K562 (cell line): Measurements from ENCODE around the gene TTLL11. TPM values are rescaled to one million over a fixed set of nuclear protein-coding genes. Genes with fewer than 3 reads are reported as not detected.

Experiments used
- ATAC-seq: fragments of 200-7000 bp; cut with Tn5 transposase; 3 replicates; pipeline ENCODE4 v1.9.1; 2020; ENCODE audit warnings: moderate library complexity
- BruUV-seq: library from RNA; stranded (reverse); fragments of 400-500 nt; replicated peaks from 2 replicates; lab custom pipeline; 2021; lab: Mats Ljungman, UMichigan
- CTCF ChIA-PET: fragments of 300-600 bp; formaldehyde crosslinking; extraction: SDS; loops from one replicate; lab custom pipeline; 2021; ENCODE audit warnings: low intra/inter-chr PET ratio; lab: Yijun Ruan, JAX
- POLR2A ChIA-PET: fragments of 300-600, 350-650 bp; sonication (Branson Sonifier 250); formaldehyde crosslinking; extraction: SDS; loops from one replicate; lab custom pipeline; 2021; ENCODE audit warnings: antibody characterized with exemption, inconsistent platforms; lab: Yijun Ruan, JAX
- DNase-seq, 4 experiments: peaks; one replicate each; pipeline versions ENCODE4 v3.0.0 to v3.0.0-alpha.2; 2011 to 2018; ENCODE audit warnings: low spot score in 3 of 4, mixed read lengths in 3 of 4; ENCODE audit errors: extremely low read depth in 1 of 4
- FAIRE-seq: peaks from 2 replicates; lab custom pipeline; 2011; peaks lifted over from hg19 to GRCh38; lab: Jason Lieb, UNC
- H2AFZ ChIP-seq: 2 replicates; pipeline ENCODE4 v1.6.0; 2011; ENCODE audit warnings: low read depth, low read length, control low read depth, inconsistent platforms
- H3K27ac ChIP-seq: fragments of 200-600 bp; 3 replicates; pipeline ENCODE4 v1.8.0; 2011; ENCODE audit warnings: low read depth, mild to moderate bottlenecking, control low read depth, inconsistent platforms, low read length, moderate library complexity, mixed read lengths; ENCODE audit errors: extremely low read depth
- H3K27me3 ChIP-seq, 2 experiments: fragments of 300-600 bp in 1 of 2; 2 replicates in 1 of 2; 3 replicates in 1 of 2; pipeline versions ENCODE4 v1.6.0 to v1.8.0; 2011; ENCODE audit warnings: inconsistent platforms in 2 of 2, low read length in 2 of 2, mild to moderate bottlenecking in 1 of 2, mixed read lengths in 1 of 2, moderate library complexity in 1 of 2; ENCODE audit not compliant: control insufficient read depth in 2 of 2, insufficient read depth in 2 of 2
- H3K36me3 ChIP-seq: fragments of 300-600 bp; 3 replicates; pipeline ENCODE4 v1.8.0; 2011; ENCODE audit warnings: mild to moderate bottlenecking, low read length, inconsistent platforms; ENCODE audit not compliant: control insufficient read depth, insufficient read depth
- H3K4me1 ChIP-seq, 2 experiments: fragments of 200-600 bp in 1 of 2; replicated peaks in 1 of 2; 2 replicates in 1 of 2; 3 replicates in 1 of 2; pipeline versions ENCODE4 v1.5.1 to v1.8.0; 2011; ENCODE audit warnings: inconsistent platforms in 2 of 2, low read length in 2 of 2, mild to moderate bottlenecking in 1 of 2, mixed read lengths in 1 of 2, moderate library complexity in 1 of 2; ENCODE audit not compliant: control insufficient read depth in 2 of 2, insufficient read depth in 2 of 2
- H3K4me2 ChIP-seq: 2 replicates; pipeline ENCODE4 v1.6.1; 2011; ENCODE audit warnings: low read length, control low read depth, inconsistent platforms, mixed read lengths; ENCODE audit not compliant: insufficient read depth
- H3K4me3 ChIP-seq: fragments of 200-600 bp; sonication (generic), shearing (Covaris generic); 2 replicates; pipeline ENCODE4 v1.5.1; 2016; ENCODE audit warnings: control low read depth, inconsistent platforms
- H3K79me2 ChIP-seq: fragments of 200-600 bp; 3 replicates; pipeline ENCODE4 v1.8.0; 2011; ENCODE audit warnings: low read length, inconsistent platforms; ENCODE audit not compliant: control insufficient read depth, insufficient read depth
- H3K9ac ChIP-seq, 2 experiments: 2 replicates each; pipeline versions ENCODE4 v1.6.0 to v1.6.1; 2011; ENCODE audit warnings: low read depth in 2 of 2, low read length in 2 of 2, control low read depth in 1 of 2, inconsistent platforms in 1 of 2, mild to moderate bottlenecking in 1 of 2, mixed read lengths in 1 of 2; ENCODE audit not compliant: insufficient read depth in 1 of 2
- H3K9me1 ChIP-seq: one replicate; pipeline ENCODE4 v1.6.0; 2011; ENCODE audit warnings: inconsistent platforms, mild to moderate bottlenecking, low read length, moderate library complexity; ENCODE audit not compliant: control insufficient read depth, insufficient read depth
- H3K9me3 ChIP-seq: replicated peaks from 2 replicates; pipeline ENCODE4 v1.5.1; 2011; ENCODE audit warnings: low read depth, low read length, inconsistent platforms; ENCODE audit not compliant: control insufficient read depth, insufficient read depth
- H4K20me1 ChIP-seq: replicated peaks from 2 replicates; pipeline ENCODE4 v1.6.1; 2011; ENCODE audit warnings: low read length, inconsistent platforms, mixed read lengths; ENCODE audit not compliant: control insufficient read depth, insufficient read depth
- BRD9 ChIP-seq: fragments of 450-650 bp; IDR thresholded peaks from 2 replicates; pipeline ENCODE4 v1.6.1; 2018; ENCODE audit warnings: low read depth; ENCODE audit not compliant: partially characterized antibody
- KLF1 ChIP-seq: fragments of 450-650 bp; IDR thresholded peaks from 2 replicates; pipeline ENCODE4 v1.6.1; 2016; ENCODE audit warnings: missing genetic modification characterization, missing compliant biosample characterization
- KLF10 ChIP-seq: fragments of 250-450 bp; sonication (Bioruptor Pico); IDR thresholded peaks from 2 replicates; pipeline ENCODE4 v1.6.1; 2021; ENCODE audit warnings: matching md5 sums
- PHB2 ChIP-seq: fragments of 450-650 bp; IDR thresholded peaks from 2 replicates; pipeline ENCODE4 v1.6.1; 2017; ENCODE audit warnings: low read depth
- RAD21 ChIP-seq, 2 experiments: fragments of 250-450 bp in 1 of 2; fragments of 450-650 bp in 1 of 2; sonication (Bioruptor Pico) in 1 of 2; formaldehyde crosslinking in 1 of 2; IDR thresholded peaks in 1 of 2; conservative IDR thresholded peaks in 1 of 2; 2 replicates each; pipeline versions ENCODE4 v1.4.0 to v1.8.0; 2020 to 2022; ENCODE audit warnings: mild to moderate bottlenecking in 2 of 2, moderate library complexity in 1 of 2
- RAD51 ChIP-seq: fragments of 450-650 bp; IDR thresholded peaks from 2 replicates; pipeline ENCODE4 v1.7.1; 2016; ENCODE audit warnings: low read depth, mild to moderate bottlenecking, borderline replicate concordance
- SRSF9 ChIP-seq: fragments of 200-400 bp; formaldehyde crosslinking; IDR thresholded peaks from 2 replicates; pipeline ENCODE4 v1.6.1; 2017; ENCODE audit warnings: low read depth, low read length, borderline replicate concordance
- USF1 ChIP-seq: sonication (generic); formaldehyde crosslinking; IDR thresholded peaks from 2 replicates; pipeline ENCODE4 v1.9.0; 2022; ENCODE audit warnings: mild to moderate bottlenecking, missing genetic modification reagents
- ZNF395 ChIP-seq: fragments of 200-800 bp; sonication (Bioruptor generic); IDR thresholded peaks from 2 replicates; pipeline ENCODE4 v1.6.1; 2017; ENCODE audit warnings: missing genetic modification characterization, missing compliant biosample characterization
- WGBS: fragments of 100-300 bp; shearing (Covaris generic); methylation state at CpG from one replicate; pipeline ENCODE4 v1.1.6; 2016; ENCODE audit warnings: low coverage, mixed read lengths; ENCODE audit not compliant: insufficient coverage; ENCODE audit errors: missing lambda C conversion rate; 5-methylcytosine and 5-hydroxymethylcytosine counted together
- in situ Hi-C: fragments of 300-500 bp; cut with MboI; formaldehyde crosslinking; loops from 4 replicates; pipeline ENCODE4 v1.15.0; 2018; ENCODE audit warnings: inconsistent platforms, mixed read lengths
- intact Hi-C: fragments of 100-400 bp; cut with micrococcal nuclease; formaldehyde crosslinking; loops from 2 replicates; pipeline ENCODE4 v1.14.2; 2022
- polyA plus RNA-seq, 8 experiments: library from polyadenylated mRNA; depleted of rRNA in 4 of 8; stranded (reverse) in 5 of 8; unstranded in 3 of 8; fragments of >200 nt; fragmentation: Nextera tagmentation in 2 of 8; fragmentation: Illumina TruSeq in 1 of 8; extraction: Ambion mirVana in 2 of 8; extraction: Trizol in 1 of 8; gene quantifications; 2 replicates each; pipeline versions ENCODE4 v1.2.1 to v1.2.3, GENCODE V29; 2011 to 2014; ENCODE audit warnings: inconsistent platforms in 1 of 8, missing spikeins in 1 of 8
- total RNA-seq, 7 experiments: library from RNA; depleted of rRNA in 6 of 7; stranded (reverse); fragments of >200 nt in 6 of 7; fragmentation: Illumina TruSeq in 2 of 7; extraction: Trizol in 2 of 7; gene quantifications; 2 replicates each; pipeline versions ENCODE4 v1.2.1 to v1.2.3, GENCODE V29; 2011 to 2021; ENCODE audit warnings: low replicate concordance in 1 of 7
- TF ChIP-seq, protein P1 (sequence below): fragments of 250-450 bp; sonication (Bioruptor Pico); IDR thresholded peaks from 2 replicates; pipeline ENCODE4 v1.4.0; 2020; ENCODE audit warnings: borderline replicate concordance
- TF ChIP-seq, protein P2 (sequence below): sonication (generic); formaldehyde crosslinking; IDR thresholded peaks from 2 replicates; pipeline ENCODE4 v1.5.0; 2020; ENCODE audit warnings: missing genetic modification reagents

The TTLL11 gene
- total and polyA plus RNA-seq, 9 of the 15 experiments (the other 6 are each of a cell fraction or from before 2014, with no cell fraction given), result 0.83 to 4.4 (median 2.7) TPM

- TF ChIP-seq, protein P1, sequence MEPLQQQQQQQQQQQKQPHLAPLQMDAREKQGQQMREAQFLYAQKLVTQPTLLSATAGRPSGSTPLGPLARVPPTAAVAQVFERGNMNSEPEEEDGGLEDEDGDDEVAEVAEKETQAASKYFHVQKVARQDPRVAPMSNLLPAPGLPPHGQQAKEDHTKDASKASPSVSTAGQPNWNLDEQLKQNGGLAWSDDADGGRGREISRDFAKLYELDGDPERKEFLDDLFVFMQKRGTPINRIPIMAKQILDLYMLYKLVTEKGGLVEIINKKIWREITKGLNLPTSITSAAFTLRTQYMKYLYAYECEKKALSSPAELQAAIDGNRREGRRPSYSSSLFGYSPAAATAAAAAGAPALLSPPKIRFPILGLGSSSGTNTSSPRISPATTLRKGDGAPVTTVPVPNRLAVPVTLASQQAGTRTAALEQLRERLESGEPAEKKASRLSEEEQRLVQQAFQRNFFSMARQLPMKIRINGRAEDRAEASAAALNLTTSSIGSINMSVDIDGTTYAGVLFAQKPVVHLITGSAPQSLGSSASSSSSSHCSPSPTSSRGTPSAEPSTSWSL (CRISPR knock-in tag), result no peak
Observed at GRCh38 chr9:121808781-121809180, 284.3 kb downstream of the TTLL11 start (continued).

- no peak overlapping the region for H2AFZ ChIP-seq
- H3K36me3 ChIP-seq, result no peaks in the 10 kb centered on the region
- H3K27ac ChIP-seq, result no peak overlapping the region
- CTCF ChIA-PET, result no interaction called here
- TF ChIP-seq USF1 (peak; percentile 52), PHB2 (no peak), RAD21 (CRISPR knock-in tag; conservative IDR thresholded peaks at IDR 0.05 in 1 of 2, IDR thresholded peaks at IDR 0.05 in 1 of 2) (0 out of 4 replicates have a peak, but pooled peaks of 1 of the 2 experiments have one; percentile 9), KLF10 (CRISPR knock-in tag) (no peak), BRD9 (no peak), RAD51 (0 out of 2 replicates have a peak, but pooled peaks have one; percentile 27), KLF1 (tag) (no peak), SRSF9 (no peak), ZNF395 (CRISPR knock-in tag) (no peak)
- TF ChIP-seq, protein P2, sequence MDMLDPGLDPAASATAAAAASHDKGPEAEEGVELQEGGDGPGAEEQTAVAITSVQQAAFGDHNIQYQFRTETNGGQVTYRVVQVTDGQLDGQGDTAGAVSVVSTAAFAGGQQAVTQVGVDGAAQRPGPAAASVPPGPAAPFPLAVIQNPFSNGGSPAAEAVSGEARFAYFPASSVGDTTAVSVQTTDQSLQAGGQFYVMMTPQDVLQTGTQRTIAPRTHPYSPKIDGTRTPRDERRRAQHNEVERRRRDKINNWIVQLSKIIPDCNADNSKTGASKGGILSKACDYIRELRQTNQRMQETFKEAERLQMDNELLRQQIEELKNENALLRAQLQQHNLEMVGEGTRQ, result peak; percentile 67
- DNase-seq, result no peak
- H3K9me3 ChIP-seq, result no peaks in the 10 kb centered on the region
- no peaks in the 10 kb centered on the region for H3K9me1 ChIP-seq
- 1% methylated on average over 16 of the region's 16 CpGs for WGBS
- no peak overlapping the region for H3K9ac ChIP-seq
- H3K4me1 ChIP-seq, result no peaks in the 10 kb centered on the region
- ATAC-seq, result no peak
- H3K79me2 ChIP-seq, result no peaks in the 10 kb centered on the region
- no peak for FAIRE-seq
- POLR2A ChIA-PET, result no interaction called here
- no peak overlapping the region for H3K4me3 ChIP-seq
- H4K20me1 ChIP-seq, result no peaks in the 10 kb centered on the region; the same call in 1 of the 2 replicates
- no peak overlapping the region for H3K4me2 ChIP-seq
- intact Hi-C loops (no loop called here), in situ Hi-C loops (no loop called here)
- H3K27me3 ChIP-seq, result peaks cover 5 to 41% of the 10 kb centered on the region in 2 experiments
- BruUV-seq, result no TSS peak
Observed at GRCh38 chr9:121807823-121808278, 285.3 kb downstream of the TTLL11 start.
